GM13976 (cell line): Measurements from ENCODE around the gene PDE3B.
"Not testable (repeated sequence)": the region's sequence is repeated elsewhere in the genome, so short reads cannot be mapped to it uniquely, and the experiment has no call there.

Source experiments
- DNase-seq: peaks from one replicate; pipeline ENCODE4 v3.0.0; 2012; ENCODE audit warnings: low spot score
- in situ Hi-C: fragments of 300-500 bp; cut with MboI; formaldehyde crosslinking; loops from one replicate; pipeline ENCODE4 v1.12.0; 2022; ENCODE audit warnings: low sequenced_read_pairs, mixed read lengths, inconsistent platforms; ENCODE audit not compliant: unreplicated experiment
- TF ChIP-seq, protein P1 (sequence below): IDR thresholded peaks from 2 replicates; pipeline ENCODE4 v1.5.1; 2012; ENCODE audit warnings: borderline replicate concordance, mild to moderate bottlenecking; ENCODE audit not compliant: insufficient read depth; ENCODE audit errors: extremely low read depth, missing control alignments, control extremely low read depth

PDE3B gene

GRCh38 chr11:14650064-14650463 is 6.5 kb downstream of the PDE3B start:
- in situ Hi-C loops: no loop called here
- DNase-seq: no peak
- TF ChIP-seq, protein P1, sequence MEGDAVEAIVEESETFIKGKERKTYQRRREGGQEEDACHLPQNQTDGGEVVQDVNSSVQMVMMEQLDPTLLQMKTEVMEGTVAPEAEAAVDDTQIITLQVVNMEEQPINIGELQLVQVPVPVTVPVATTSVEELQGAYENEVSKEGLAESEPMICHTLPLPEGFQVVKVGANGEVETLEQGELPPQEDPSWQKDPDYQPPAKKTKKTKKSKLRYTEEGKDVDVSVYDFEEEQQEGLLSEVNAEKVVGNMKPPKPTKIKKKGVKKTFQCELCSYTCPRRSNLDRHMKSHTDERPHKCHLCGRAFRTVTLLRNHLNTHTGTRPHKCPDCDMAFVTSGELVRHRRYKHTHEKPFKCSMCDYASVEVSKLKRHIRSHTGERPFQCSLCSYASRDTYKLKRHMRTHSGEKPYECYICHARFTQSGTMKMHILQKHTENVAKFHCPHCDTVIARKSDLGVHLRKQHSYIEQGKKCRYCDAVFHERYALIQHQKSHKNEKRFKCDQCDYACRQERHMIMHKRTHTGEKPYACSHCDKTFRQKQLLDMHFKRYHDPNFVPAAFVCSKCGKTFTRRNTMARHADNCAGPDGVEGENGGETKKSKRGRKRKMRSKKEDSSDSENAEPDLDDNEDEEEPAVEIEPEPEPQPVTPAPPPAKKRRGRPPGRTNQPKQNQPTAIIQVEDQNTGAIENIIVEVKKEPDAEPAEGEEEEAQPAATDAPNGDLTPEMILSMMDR: no peak

DNA sequence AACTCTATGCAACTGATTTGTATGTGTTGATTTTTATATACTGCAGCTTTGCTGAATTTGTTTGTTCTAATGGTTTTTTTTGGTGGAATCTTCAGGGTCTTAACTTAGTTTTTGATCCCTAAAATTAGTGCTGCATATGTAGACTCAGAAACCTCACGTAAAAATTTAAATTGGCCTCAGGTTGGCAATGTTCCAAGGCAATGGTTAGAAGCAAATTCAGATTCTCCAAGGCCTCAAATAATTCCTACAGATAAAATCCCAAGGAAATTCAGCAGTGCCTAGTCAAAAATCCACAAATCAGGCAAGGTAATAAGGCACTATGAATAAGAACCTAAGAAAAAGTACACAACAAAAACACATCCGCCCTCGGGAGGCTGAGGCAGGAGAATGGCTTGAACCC is 9.5 kb downstream of the PDE3B start:
- TF ChIP-seq, protein P1: no peak
- in situ Hi-C loops: no loop called here
- no peak for DNase-seq

- in situ Hi-C loops: no loop called here
- TF ChIP-seq, protein P1: no peak
- DNase-seq: no peak
Measured at GRCh38 chr11:14655435-14655834, 11.8 kb downstream of the PDE3B start.

- no peak for DNase-seq
- TF ChIP-seq, protein P1: no peak
- in situ Hi-C loops: no loop called here
Measured at GRCh38 chr11:14656536-14657457, 13.2 kb downstream of the PDE3B start.

GRCh38 chr11:14657841-14658240 is 14.2 kb downstream of the PDE3B start:
- no peak for DNase-seq
- TF ChIP-seq, protein P1: no peak

GRCh38 chr11:14664926-14665325 is 21.3 kb downstream of the PDE3B start:
- DNase-seq, in situ Hi-C loops: not testable (repeated sequence)

More at GRCh38 chr11:14657841-14658240, 14.2 kb downstream of the PDE3B start:
- in situ Hi-C loops: no loop called here

GRCh38 chr11:14667329-14667728 is 23.7 kb downstream of the PDE3B start:
- DNase-seq, in situ Hi-C loops: not testable (repeated sequence)
